Measurements from ENCODE around the gene ST6GALNAC1. TPM values are rescaled to one million over a fixed set of nuclear protein-coding genes. Genes with fewer than 3 reads are reported as not detected.

Gene ST6GALNAC1
- total and polyA plus RNA-seq, 2 of the 13 experiments (the other 11 are each of a cell fraction or from before 2014, with no cell fraction given): not detected

DNA sequence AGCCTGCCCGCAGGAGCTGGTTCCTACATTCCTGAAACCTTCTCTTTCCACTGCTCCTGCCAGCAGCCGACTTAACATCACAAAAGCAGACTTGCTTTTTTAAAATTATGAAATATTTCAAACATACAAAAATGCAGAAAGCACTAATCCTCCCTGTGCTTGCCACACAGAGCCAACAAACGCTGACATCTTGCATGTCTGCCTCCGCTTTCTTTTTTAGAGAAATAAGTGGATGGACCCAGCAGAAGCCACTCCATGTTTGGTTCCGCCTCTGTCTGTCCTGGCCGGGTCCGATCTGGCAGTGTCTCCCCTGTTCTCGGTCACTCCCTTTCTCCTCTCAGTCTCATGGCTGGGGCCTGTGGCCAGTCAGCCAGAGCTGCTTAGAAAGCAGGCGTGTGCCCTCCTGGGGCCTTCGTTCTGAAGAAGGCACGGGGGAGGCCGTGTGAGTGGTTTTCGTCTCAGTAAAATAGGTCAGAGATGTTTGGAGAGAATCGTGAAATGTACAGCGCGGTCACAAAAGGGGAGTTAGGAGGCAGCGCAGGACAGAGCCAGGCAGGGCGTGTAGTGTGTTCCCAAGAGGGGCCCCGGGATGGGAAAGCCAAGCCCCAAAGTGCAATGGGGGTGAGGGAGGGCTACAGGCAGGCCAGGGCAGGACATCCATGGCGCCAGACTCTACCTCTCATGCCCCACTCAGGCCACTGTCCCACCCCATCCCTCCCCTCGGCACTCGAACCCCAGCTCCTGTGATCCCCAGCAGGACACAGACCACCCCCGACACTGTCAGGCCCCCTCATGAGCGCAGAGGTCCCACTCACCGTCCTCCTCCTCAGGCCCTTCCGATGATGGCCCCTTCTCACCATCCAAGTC is 44.0 kb upstream of the ST6GALNAC1 start:
- Histone ChIP-seq H3K9me3 (ENCODE audit: low read length) (no peaks in the 10 kb centered on the region), H3K36me3 (replicated peaks in 1 of 2; ENCODE audit: control insufficient read depth in 1 of 2, insufficient read depth in 2 of 2, low read length in 2 of 2) (peaks cover 7 to 10% of the 10 kb centered on the region in 2 experiments; a peak in 4 of 5 replicates), H3K27me3 (ENCODE audit: control insufficient read depth in 1 of 2, insufficient read depth in 2 of 2, low read length in 2 of 2) (no peaks in the 10 kb centered on the region), H2AFZ (ENCODE audit: low read length) (no peak overlapping the region), H3K9ac (ENCODE audit: insufficient read depth, low read depth, low read length) (peak overlapping the region; percentile 11; the same call in 1 of the 2 replicates), H3K4me3 (replicated peaks in 1 of 3; ENCODE audit: insufficient read depth in 1 of 3, low read depth in 2 of 3, low read length in 3 of 3) (no peak overlapping the region), H3K4me2 (ENCODE audit: low read depth, low read length) (no peak overlapping the region), H4K20me1 (ENCODE audit: insufficient read depth, low read length) (no peaks in the 10 kb centered on the region), H3K79me2 (ENCODE audit: insufficient read depth, low read length) (no peaks in the 10 kb centered on the region), H3K4me1 (ENCODE audit: insufficient read depth, low read length) (peaks cover 62% of the 10 kb centered on the region), H3K27ac (ENCODE audit: extremely low read length, insufficient read depth, low read length) (no peak overlapping the region)
- in situ Hi-C loops (cut with HindIII; ENCODE audit: extremely low pct_ligation_motif_present, low pct_unique_long_range_greater_than_20kb): no loop called here
- WGBS (ENCODE audit: low lambda C conversion rate): 92% methylated on average over 26 of the region's 26 CpGs
- intact Hi-C loops (cut with micrococcal nuclease; ENCODE audit: unreplicated experiment): no loop called here
- FAIRE-seq (no peak), DNase-seq (ENCODE audit: low spot score) (no peak), ATAC-seq (no peak)
- ChIA-PET POLR2A (interaction anchor here (0.9 to 2.7 kb wide), 3 partner anchors 14 to 306 kb away, joined by 3 to 15 read pairs (median 10); no protein-coding TSS in a partner anchor), CTCF (ENCODE audit: low intra/inter-chr PET ratio, low total read pairs) (no interaction called here)
- BruUV-seq (replicated peaks): no TSS peak
- TF ChIP-seq PCBP1 (IDR thresholded peaks at IDR 0.05; ENCODE audit: borderline replicate concordance, low read depth, low read length): no peak
- TF ChIP-seq ZNF337 (CRISPR knock-in tag; IDR thresholded peaks at IDR 0.05; ENCODE audit: borderline replicate concordance, low read depth): no peak
- TF ChIP-seq PCBP2 (optimal IDR thresholded peaks at IDR 0.05; ENCODE audit: low read depth, low read length, poor library complexity, severe bottlenecking): no peak
- no peak for TF ChIP-seq HNRNPL (IDR thresholded peaks at IDR 0.05; ENCODE audit: low read depth, low read length)
- no peak for TF ChIP-seq ZNF724P (CRISPR knock-in tag; IDR thresholded peaks at IDR 0.05; ENCODE audit: borderline replicate concordance)
- no peak for TF ChIP-seq SOX13 (IDR thresholded peaks at IDR 0.05)
- no peak for TF ChIP-seq SOX13 (CRISPR knock-in tag; conservative IDR thresholded peaks at IDR 0.05 in 1 of 2, IDR thresholded peaks at IDR 0.05 in 1 of 2)
- TF ChIP-seq HES4 (CRISPR knock-in tag; IDR thresholded peaks at IDR 0.05; ENCODE audit: borderline replicate concordance): no peak
- TF ChIP-seq ZNF589 (CRISPR knock-in tag; conservative IDR thresholded peaks at IDR 0.05): 0 out of 2 replicates have a peak, but pooled peaks have one; percentile 19
- TF ChIP-seq ZNF605 (CRISPR knock-in tag; IDR thresholded peaks at IDR 0.05): peak; percentile 54; the same call in 1 of the 2 replicates
- TF ChIP-seq TOPORS (CRISPR knock-in tag; IDR thresholded peaks at IDR 0.05): no peak
- TF ChIP-seq MED8 (CRISPR knock-in tag; IDR thresholded peaks at IDR 0.05; ENCODE audit: insufficient replicate concordance): no peak
- no peak for TF ChIP-seq ATF7 (IDR thresholded peaks at IDR 0.05)
- TF ChIP-seq ATF7 (CRISPR knock-in tag; IDR thresholded peaks at IDR 0.05): no peak
- TF ChIP-seq ZFX (CRISPR knock-in tag; IDR thresholded peaks at IDR 0.05; ENCODE audit: low read depth): no peak
- no peak for TF ChIP-seq MED13 (CRISPR knock-in tag; IDR thresholded peaks at IDR 0.05)
- TF ChIP-seq SETDB1 (CRISPR knock-in tag; IDR thresholded peaks at IDR 0.05; ENCODE audit: borderline replicate concordance): no peak
- TF ChIP-seq, protein P1, sequence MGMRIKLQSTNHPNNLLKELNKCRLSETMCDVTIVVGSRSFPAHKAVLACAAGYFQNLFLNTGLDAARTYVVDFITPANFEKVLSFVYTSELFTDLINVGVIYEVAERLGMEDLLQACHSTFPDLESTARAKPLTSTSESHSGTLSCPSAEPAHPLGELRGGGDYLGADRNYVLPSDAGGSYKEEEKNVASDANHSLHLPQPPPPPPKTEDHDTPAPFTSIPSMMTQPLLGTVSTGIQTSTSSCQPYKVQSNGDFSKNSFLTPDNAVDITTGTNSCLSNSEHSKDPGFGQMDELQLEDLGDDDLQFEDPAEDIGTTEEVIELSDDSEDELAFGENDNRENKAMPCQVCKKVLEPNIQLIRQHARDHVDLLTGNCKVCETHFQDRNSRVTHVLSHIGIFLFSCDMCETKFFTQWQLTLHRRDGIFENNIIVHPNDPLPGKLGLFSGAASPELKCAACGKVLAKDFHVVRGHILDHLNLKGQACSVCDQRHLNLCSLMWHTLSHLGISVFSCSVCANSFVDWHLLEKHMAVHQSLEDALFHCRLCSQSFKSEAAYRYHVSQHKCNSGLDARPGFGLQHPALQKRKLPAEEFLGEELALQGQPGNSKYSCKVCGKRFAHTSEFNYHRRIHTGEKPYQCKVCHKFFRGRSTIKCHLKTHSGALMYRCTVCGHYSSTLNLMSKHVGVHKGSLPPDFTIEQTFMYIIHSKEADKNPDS (CRISPR knock-in tag; IDR thresholded peaks at IDR 0.05): no peak
- TF ChIP-seq ZNF816 (CRISPR knock-in tag; IDR thresholded peaks at IDR 0.05; ENCODE audit: borderline replicate concordance): no peak
- TF ChIP-seq NFKB2 (CRISPR knock-in tag; IDR thresholded peaks at IDR 0.05; ENCODE audit: borderline replicate concordance): peak; percentile 9; the same call in 1 of the 2 replicates
- TF ChIP-seq ZNF34 (CRISPR knock-in tag; IDR thresholded peaks at IDR 0.05; ENCODE audit: borderline replicate concordance): no peak
- TF ChIP-seq SRSF4 (IDR thresholded peaks at IDR 0.05; ENCODE audit: low read depth, low read length, poor library complexity, severe bottlenecking): no peak

Data from HepG2 (cell line).